Aorta (tissue), 5 donors: ENCODE results near the gene IGF1R. TPM values are rescaled to one million over a fixed set of nuclear protein-coding genes. Genes with fewer than 3 reads are reported as not detected.
A peak's percentile ranks its signal among the peaks of the same experiment; 100 is the strongest.

Source experiments
- ATAC-seq: fragments of 200-7000 bp; cut with Tn5 transposase; one replicate; pipeline ENCODE4 v1.9.1; 2022; ENCODE audit warnings: moderate library complexity; ENCODE audit not compliant: low FRiP score
- DNase-seq, 2 donors: peaks; one replicate each; pipeline ENCODE4 v3.0.0-alpha.2; 2020
- H3K27ac ChIP-seq, 2 donors: one replicate each; pipeline ENCODE4 v1.5.1; 2013; ENCODE audit warnings: low read length in 2 of 2, mild to moderate bottlenecking in 2 of 2, moderate library complexity in 2 of 2, control low read depth in 1 of 2, inconsistent platforms in 1 of 2, low read depth in 1 of 2
- H3K27me3 ChIP-seq, 2 donors: one replicate each; pipeline ENCODE4 v1.6.1; 2013; ENCODE audit warnings: control low read depth in 1 of 2, low read length in 1 of 2, mild to moderate bottlenecking in 1 of 2, moderate library complexity in 1 of 2; ENCODE audit not compliant: insufficient read depth in 2 of 2, control insufficient read depth in 1 of 2
- H3K36me3 ChIP-seq, 2 donors: one replicate each; pipeline ENCODE4 v1.6.1; 2013; ENCODE audit warnings: control low read depth in 1 of 2, low read length in 1 of 2, mild to moderate bottlenecking in 1 of 2; ENCODE audit not compliant: insufficient read depth in 2 of 2, control insufficient read depth in 1 of 2
- H3K4me1 ChIP-seq, 2 donors: one replicate each; pipeline ENCODE4 v1.6.1; 2013; ENCODE audit warnings: low read length in 2 of 2, control low read depth in 1 of 2, mild to moderate bottlenecking in 1 of 2, moderate library complexity in 1 of 2; ENCODE audit not compliant: insufficient read depth in 2 of 2, control insufficient read depth in 1 of 2
- H3K4me3 ChIP-seq, 2 donors: one replicate each; pipeline ENCODE4 v1.5.1; 2013; ENCODE audit warnings: low read length in 2 of 2, control low read depth in 1 of 2, mild to moderate bottlenecking in 1 of 2
- H3K9me3 ChIP-seq: one replicate; pipeline ENCODE4 v1.6.1; 2013; ENCODE audit warnings: mild to moderate bottlenecking, low read length; ENCODE audit not compliant: control insufficient read depth
- WGBS, 2 donors: extraction: QIAGEN DNeasy Blood & Tissue Kit; methylation state at CpG; one replicate each; pipeline ENCODE4 v1.1.7; 2013; 5-methylcytosine and 5-hydroxymethylcytosine counted together
- intact Hi-C, 2 donors: fragments of 100-400 bp; cut with DNase I; formaldehyde crosslinking; loops; one replicate each; pipeline versions ENCODE4 v1.14.2 to v1.15.0; 2022
- long read RNA-seq, 2 donors: library from polyadenylated mRNA; unstranded; transcript quantifications; one replicate each; pipeline ENCODE4 v2.0.0, GENCODE V29; 2020 to 2021
- polyA plus RNA-seq, 2 donors: library from polyadenylated mRNA; stranded (reverse); fragments of 200-250 nt; gene quantifications; one replicate each; pipeline ENCODE4 v1.2.3, GENCODE V29; 2013
- total RNA-seq, 2 donors: library from RNA; stranded (reverse); fragmentation: NEBNext Ultra II Directional; extraction: Animal tissue kit (Norgen Biotek cat#: 25700); gene quantifications; one replicate each; pipeline ENCODE4 v1.2.1, GENCODE V29; 2021
- donor health status: healthy with polysubstance abuse.
- donor health status: Bipolar disorder and iron deficiency.
- donor health status: DM: no; HTN: no; CAD: no.
- donor health status: DM: no; HTN: no; CAD: no.
- donor health status: DM: yes; HTN: yes; CAD: no.

Gene IGF1R
- total RNA-seq = 100 to 1,000 TPM in 1 of 2 donors, 10 to 100 TPM in 1; 88.8 to 137 TPM
- polyA plus RNA-seq = 10 to 100 TPM in 1 of 2 donors, 1 to 10 TPM in 1; 7.5 to 12.7 TPM
- long read RNA-seq, donor 1, partial matches to known transcripts = 29 of 123 reads
- long read RNA-seq, donor 1, other reads (novel, unspliced or antisense) = 93 of 123 reads
- long read RNA-seq, donor 2, partial matches to known transcripts = 9 of 67 reads
- long read RNA-seq, donor 2, other reads (novel, unspliced or antisense) = 58 of 67 reads

DNA sequence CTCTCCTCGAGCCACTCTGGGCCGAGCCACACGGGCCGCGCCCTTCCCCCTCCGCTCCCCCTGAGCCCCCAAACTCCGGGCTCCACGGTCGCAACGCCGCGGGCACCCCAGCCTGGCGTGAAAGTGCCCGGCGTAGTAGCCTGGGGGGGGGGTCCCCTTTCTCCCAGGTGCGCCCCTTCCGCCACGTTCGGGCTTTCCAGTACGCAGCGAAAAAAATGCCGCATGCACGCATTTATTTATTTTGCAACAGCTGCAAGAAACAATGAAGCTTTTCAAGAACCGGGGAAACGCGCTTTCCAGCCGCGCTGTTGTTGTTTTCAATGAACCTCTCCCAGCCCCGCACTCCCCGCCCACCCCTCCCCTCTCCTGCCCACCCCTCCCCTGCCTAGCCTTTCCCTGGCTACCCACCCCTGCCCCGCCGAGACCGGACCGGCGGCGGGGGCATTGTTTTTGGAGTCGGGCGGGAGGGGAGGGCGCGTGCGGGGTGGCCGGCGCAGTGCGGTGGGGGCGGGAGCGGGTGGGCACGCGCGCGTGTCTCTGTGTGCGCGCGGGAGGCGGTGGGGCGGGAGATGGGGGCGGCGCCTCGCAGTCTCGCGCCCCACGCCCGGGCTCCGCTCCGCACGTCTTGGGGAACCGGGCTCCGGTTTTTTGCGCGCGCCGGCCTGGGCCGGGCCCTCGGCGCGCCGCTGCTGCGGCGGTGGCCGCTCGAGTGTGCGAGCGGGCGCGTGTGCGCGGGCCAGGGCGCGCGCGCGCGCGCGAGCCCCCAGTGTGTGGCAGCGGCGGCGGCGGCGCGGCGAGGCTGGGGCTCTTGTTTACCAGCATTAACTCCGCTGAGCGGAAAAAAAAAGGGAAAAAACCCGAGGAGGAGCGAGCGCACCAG is at the start of gene IGF1R:
Gene IGF1R, plus strand, starts transcription at position 766 of the 880 bp plus-strand sequence. CDS start 1,043 bp downstream, outside the sequence.
- H3K27me3 ChIP-seq = no peaks in the 10 kb centered on the region
- WGBS, 2 donors = 0% methylated on average over 57 to 106 of the region's 106 CpGs
- ATAC-seq = peak; percentile 91

DNA sequence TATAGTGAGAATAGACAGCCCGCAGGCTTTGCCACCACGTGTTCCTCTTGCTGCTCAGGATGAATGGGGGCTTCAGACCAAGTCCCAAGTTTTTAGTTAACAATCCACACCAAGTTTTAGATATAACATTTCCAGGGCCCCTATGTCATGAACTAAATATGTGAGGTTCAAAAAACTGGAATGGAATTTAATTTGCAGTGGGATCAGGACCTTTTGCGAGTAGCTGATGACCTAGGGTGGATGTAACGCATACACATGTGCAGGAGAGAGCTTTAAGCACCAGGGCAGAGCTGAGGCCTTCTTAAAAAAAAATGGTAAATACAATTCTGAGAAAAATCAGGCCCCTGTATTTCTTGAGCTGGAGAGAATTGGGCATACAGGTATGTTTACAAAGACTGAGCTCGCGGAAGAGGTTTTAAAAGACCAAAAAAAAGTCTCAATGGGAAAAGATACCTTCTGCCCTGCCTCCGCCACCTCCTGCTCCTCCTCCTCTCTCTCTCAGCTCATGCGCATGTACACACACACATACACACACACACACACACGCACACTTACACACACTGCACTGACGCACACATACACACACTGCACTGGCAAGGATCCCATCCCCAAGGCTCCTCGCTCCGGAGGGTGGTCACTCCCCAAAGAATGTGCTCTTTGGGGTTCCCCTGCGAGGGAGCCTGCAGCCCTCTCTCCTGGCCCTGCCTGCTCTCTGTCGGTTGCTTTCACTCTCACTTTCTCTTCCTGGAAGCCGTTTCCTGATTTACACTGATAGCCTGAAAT is 48.2 kb upstream of the IGF1R start:
- Histone ChIP-seq H3K4me1 (no peaks in the 10 kb centered on the region), H3K4me3 (peak overlapping the region; percentile 57 to 67), H3K27me3 (no peaks in the 10 kb centered on the region), H3K9me3 (no peaks in the 10 kb centered on the region), H3K36me3 (no peaks in the 10 kb centered on the region), H3K27ac (no peak overlapping the region)
- 4 to 7% methylated on average over 15 of the region's 15 CpGs for WGBS, 2 donors
- ATAC-seq (peak; percentile 86), DNase-seq (no peak)
- intact Hi-C loops = no loop called here

More for the DNA sequence above, at the start of gene IGF1R:
- Histone ChIP-seq H3K4me1 (no peaks in the 10 kb centered on the region), H3K36me3 (no peaks in the 10 kb centered on the region), H3K9me3 (no peaks in the 10 kb centered on the region), H3K27ac (peak within 1 kb of the TSS; percentile 69 to 94), H3K4me3 (peak within 1 kb of the TSS; percentile 99)
- DNase-seq = peak; percentile 91 to 95
- intact Hi-C loops = loop anchor here (1.0 to 10.0 kb wide), 7 partner anchors 63 to 429 kb away; no protein-coding TSS in a partner anchor

DNA sequence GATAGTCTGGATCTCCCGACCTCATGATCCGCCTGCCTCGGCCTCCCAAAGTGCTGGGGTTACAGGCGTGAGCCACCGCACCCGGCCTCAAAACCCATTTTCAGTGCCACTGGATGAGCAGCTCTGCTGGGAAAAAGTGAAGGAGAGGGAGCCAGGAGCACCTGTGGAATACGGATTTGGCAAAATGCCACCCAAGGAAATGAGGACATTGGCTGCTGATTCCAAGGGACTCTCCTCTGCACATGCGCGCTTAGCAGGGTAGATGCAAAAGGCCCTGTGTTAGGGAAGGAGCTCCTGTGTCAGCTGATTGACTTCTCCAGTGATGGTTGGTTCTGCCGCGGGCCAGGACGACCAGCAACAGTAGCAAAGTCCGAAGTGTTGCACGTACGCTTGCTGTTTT is 43.4 kb upstream of the IGF1R start:
- DNase-seq = no peak
- Histone ChIP-seq H3K9me3 (no peaks in the 10 kb centered on the region), H3K27me3 (no peaks in the 10 kb centered on the region), H3K4me3 (no peak overlapping the region), H3K36me3 (no peaks in the 10 kb centered on the region), H3K27ac (no peak overlapping the region), H3K4me1 (no peaks in the 10 kb centered on the region)
- WGBS, 2 donors = 92 to 94% methylated on average over 15 of the region's 15 CpGs
- no peak for ATAC-seq
- intact Hi-C loops = no loop called here

DNA sequence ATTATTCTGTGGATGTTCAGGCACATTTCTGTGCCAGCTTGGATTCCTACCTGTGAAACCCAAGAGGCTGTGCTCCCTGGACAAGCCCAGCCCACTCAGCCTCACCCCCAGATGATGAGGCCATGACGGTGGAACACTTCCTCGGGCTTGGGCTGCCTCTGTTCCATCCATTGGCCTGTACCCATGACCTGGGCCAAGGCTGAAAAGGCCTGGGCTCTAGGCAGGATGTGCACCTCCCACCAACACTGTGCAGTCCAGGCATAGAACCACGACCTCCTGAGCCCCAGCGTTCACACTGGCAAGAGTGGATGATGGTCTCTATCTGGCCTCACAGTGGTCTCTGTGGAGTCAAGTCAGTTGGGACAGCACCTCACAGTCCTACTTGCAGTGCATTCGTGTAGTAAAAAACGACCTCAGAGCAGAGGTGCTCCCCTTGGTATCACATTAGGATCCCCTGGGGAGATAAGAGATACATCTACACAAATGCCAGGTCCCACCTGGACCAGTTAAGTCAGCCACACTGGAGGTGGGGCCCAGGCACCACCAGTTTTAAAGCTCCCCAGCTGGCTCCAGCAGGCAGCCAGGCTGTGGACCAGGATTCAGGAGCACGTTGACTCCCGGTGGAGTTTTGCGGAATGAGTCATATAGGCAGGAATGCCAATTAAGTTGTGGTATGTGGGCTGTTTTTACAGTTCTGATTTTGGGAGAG is 39.0 kb upstream of the IGF1R start:
- Histone ChIP-seq H3K4me1 (no peaks in the 10 kb centered on the region), H3K27me3 (no peaks in the 10 kb centered on the region), H3K4me3 (no peak overlapping the region), H3K27ac (no peak overlapping the region), H3K36me3 (no peaks in the 10 kb centered on the region), H3K9me3 (no peaks in the 10 kb centered on the region)
- DNase-seq (no peak), ATAC-seq (no peak)
- 49 to 56% methylated on average over 9 of the region's 9 CpGs for WGBS, 2 donors
- intact Hi-C loops = no loop called here

DNA sequence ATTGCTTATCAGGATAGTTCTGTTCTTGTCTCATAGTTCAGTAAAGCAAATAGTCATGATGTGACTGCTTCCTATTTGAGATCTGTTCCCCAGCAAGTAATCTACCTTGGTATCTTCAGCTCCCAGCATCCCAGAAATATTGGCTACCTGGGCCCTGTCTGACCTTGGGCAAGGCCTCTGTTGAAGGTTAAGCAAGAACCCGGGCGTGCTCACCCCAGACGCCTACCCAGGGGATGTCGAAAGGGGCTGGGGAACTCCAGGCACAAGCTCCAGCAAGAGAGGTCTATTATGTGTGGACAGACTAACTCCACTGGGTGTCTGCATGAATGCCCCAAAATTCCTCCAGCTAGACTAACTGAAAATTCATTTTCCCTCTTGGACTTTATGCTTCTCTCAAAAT is 37.3 kb upstream of the IGF1R start:
- H3K9me3 ChIP-seq = no peaks in the 10 kb centered on the region
- ATAC-seq (no peak), DNase-seq (no peak)
- H3K27me3 ChIP-seq = no peaks in the 10 kb centered on the region
- H3K4me3 ChIP-seq = no peak overlapping the region
- no peaks in the 10 kb centered on the region for H3K36me3 ChIP-seq
- intact Hi-C loops = no loop called here
- no peaks in the 10 kb centered on the region for H3K4me1 ChIP-seq
- WGBS, 2 donors = 89 to 93% methylated on average over 4 of the region's 4 CpGs
- no peak overlapping the region for H3K27ac ChIP-seq

DNA sequence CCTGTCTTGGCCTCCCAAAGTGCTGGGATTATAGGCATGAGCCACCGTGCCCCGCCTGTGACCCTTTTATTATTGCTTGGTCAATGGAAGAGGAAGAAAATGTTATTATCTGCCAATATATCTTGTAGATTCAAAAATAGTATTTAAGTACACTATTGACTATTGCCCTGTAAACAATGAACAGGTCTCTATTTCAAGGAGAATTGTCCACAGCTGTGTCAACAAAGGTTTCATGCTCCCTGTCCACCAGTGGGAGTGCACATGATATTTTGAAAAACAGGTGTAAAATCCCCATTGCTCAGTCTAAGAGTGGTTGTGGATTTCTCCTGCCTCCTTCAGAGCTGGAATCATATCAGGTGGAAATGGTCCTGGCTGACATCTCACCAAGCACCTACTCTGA is 36.5 kb upstream of the IGF1R start:
- no peak for DNase-seq
- Histone ChIP-seq H3K9me3 (no peaks in the 10 kb centered on the region), H3K27me3 (no peaks in the 10 kb centered on the region), H3K36me3 (no peaks in the 10 kb centered on the region), H3K4me3 (no peak overlapping the region), H3K4me1 (no peaks in the 10 kb centered on the region), H3K27ac (no peak overlapping the region)
- ATAC-seq = no peak
- WGBS, 2 donors = 95 to 96% methylated on average over 2 of the region's 2 CpGs
- intact Hi-C loops = no loop called here

DNA sequence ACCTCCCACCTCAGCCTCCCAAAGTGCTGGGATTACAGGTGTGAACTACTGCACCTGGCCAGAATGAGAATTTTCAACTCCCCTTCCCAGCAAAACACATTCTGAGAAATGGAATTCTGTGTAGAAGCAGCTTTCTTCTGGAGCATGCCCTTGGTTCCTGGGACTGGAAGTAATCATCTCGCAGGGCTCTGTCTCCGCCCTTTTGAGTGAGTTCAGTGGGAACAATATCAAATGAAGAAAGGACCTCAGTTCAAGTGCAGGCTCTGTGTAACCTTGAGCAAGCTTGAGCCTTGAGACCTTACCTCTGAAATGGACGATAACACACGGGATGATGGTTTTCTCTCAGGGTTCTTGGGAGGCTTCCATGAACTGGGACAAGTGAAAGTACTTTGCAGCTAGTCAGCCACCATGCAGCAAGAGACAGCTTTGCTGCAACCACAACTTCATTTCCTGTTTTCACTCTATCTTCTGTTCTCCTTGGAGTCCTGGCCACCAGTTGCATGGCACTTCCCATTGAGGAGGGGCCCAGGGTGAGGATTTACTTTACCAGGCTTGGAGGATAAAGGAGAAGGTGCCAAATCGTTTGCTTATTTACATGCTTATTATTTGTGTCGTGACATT is 35.7 kb upstream of the IGF1R start:
- Histone ChIP-seq H3K27me3 (no peaks in the 10 kb centered on the region), H3K27ac (no peak overlapping the region), H3K4me1 (no peaks in the 10 kb centered on the region), H3K36me3 (no peaks in the 10 kb centered on the region), H3K4me3 (no peak overlapping the region), H3K9me3 (no peaks in the 10 kb centered on the region)
- 86 to 88% methylated on average over 6 of the region's 6 CpGs for WGBS, 2 donors
- DNase-seq (no peak), ATAC-seq (no peak)
- intact Hi-C loops = no loop called here

DNA sequence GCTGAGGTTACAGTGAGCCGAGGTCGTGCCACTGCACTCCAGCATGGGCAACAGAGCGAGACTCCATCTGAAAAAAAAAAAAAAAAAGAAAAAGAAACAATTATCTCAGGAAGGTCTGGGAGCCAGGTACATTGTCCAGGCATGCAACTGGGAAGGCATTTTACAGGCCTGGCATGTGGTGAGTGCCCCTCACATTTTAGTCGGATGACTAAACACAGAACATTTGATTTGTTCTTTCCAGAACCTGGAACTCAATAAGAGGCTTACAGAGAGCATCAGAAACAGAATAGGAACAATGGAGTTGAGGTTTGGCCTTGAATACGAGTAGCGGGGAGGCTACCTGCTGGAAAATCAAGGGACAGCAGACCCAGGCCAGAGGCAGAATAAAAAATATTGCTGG is 33.7 kb upstream of the IGF1R start:
- H3K4me1 ChIP-seq = no peaks in the 10 kb centered on the region
- no peak overlapping the region for H3K27ac ChIP-seq
- intact Hi-C loops = no loop called here
- no peak for DNase-seq
- H3K9me3 ChIP-seq = no peaks in the 10 kb centered on the region
- no peak overlapping the region for H3K4me3 ChIP-seq
- WGBS, 2 donors = 96% methylated on average over 5 to 6 of the region's 6 CpGs
- no peak for ATAC-seq
- no peaks in the 10 kb centered on the region for H3K36me3 ChIP-seq
- H3K27me3 ChIP-seq = no peaks in the 10 kb centered on the region
